Fibroblast of the conjunctiva (primary cell): ENCODE measurements around the gene PML.
A peak's percentile ranks its signal among the peaks of the same experiment; 100 is the strongest.

Source experiments
- DNase-seq: peaks from one replicate; pipeline ENCODE4 v3.0.0-alpha.2; 2010; ENCODE audit warnings: low read depth

Gene PML

GRCh38 chr15:73994413-73994883 is at the start of gene PML:
Gene PML, plus strand, starts transcription at chr15:73994716. Its CDS starts 97 bp downstream, at chr15:73994813.
- DNase-seq = peak; percentile 89

GRCh38 chr15:73945130-73945508 is 49.4 kb upstream of the PML start:
- DNase-seq = no peak

- DNase-seq = no peak
These were observed 48.3 kb upstream of the PML start for GRCh38 chr15:73946046-73946721.

GRCh38 chr15:73946795-73947370 is 47.6 kb upstream of the PML start:
- no peak for DNase-seq

- DNase-seq = no peak
These were observed 46.9 kb upstream of the PML start for GRCh38 chr15:73947651-73948050.

- DNase-seq = no peak
These were observed 46.1 kb upstream of the PML start for GRCh38 chr15:73948396-73948795.

- no peak for DNase-seq
These were observed 45.5 kb upstream of the PML start for GRCh38 chr15:73948982-73949381.

- no peak for DNase-seq
These were observed 45.0 kb upstream of the PML start for GRCh38 chr15:73949496-73949895.

GRCh38 chr15:73950479-73950830 is 44.1 kb upstream of the PML start:
- no peak for DNase-seq

- DNase-seq = peak; percentile 93
These were observed 43.5 kb upstream of the PML start for GRCh38 chr15:73950831-73951561.

- DNase-seq = no peak
These were observed 42.9 kb upstream of the PML start for GRCh38 chr15:73951601-73952000.

- DNase-seq = no peak
These were observed 42.2 kb upstream of the PML start for GRCh38 chr15:73952171-73952912.

GRCh38 chr15:73952913-73953750 is 41.4 kb upstream of the PML start:
- DNase-seq = no peak

GRCh38 chr15:73954188-73955145 is 40.0 kb upstream of the PML start:
- no peak for DNase-seq

- no peak for DNase-seq
These were observed 39.2 kb upstream of the PML start for GRCh38 chr15:73955326-73955725.

GRCh38 chr15:73955861-73956742 is 38.4 kb upstream of the PML start:
- no peak for DNase-seq

- peak; percentile 55 for DNase-seq
These were observed 37.8 kb upstream of the PML start for GRCh38 chr15:73956743-73957135.

GRCh38 chr15:73957276-73957675 is 37.2 kb upstream of the PML start:
- no peak for DNase-seq

GRCh38 chr15:73957785-73958184 is 36.7 kb upstream of the PML start:
- no peak for DNase-seq
